H1 (cell line): ENCODE data around the gene ME1.

Experiments used
- CHD2 ChIP-seq: IDR thresholded peaks from 2 replicates; pipeline ENCODE4 v1.6.1; 2012; ENCODE audit warnings: low read length, improper control_type of control experiment
- CREB1 ChIP-seq: IDR thresholded peaks from 2 replicates; pipeline ENCODE4 v1.6.1; 2012; ENCODE audit warnings: inconsistent platforms
- CTCF ChIP-seq, 3 experiments: IDR thresholded peaks; 1 replicate in 2 of 3; 2 replicates in 1 of 3; pipeline versions ENCODE4 v1.5.1 to v1.6.1; 2011; ENCODE audit warnings: low read length in 3 of 3, mild to moderate bottlenecking in 3 of 3, inconsistent platforms in 2 of 3, low read depth in 1 of 3, moderate library complexity in 1 of 3; ENCODE audit not compliant: insufficient read depth in 1 of 3; ENCODE audit errors: control extremely low read depth in 1 of 3
- EGR1 ChIP-seq: IDR thresholded peaks from 2 replicates; pipeline ENCODE4 v1.6.1; 2011; ENCODE audit warnings: low read depth, low read length, borderline replicate concordance
- EP300 ChIP-seq, 2 experiments: IDR thresholded peaks; 1 replicate in 1 of 2; 2 replicates in 1 of 2; pipeline ENCODE4 v1.6.1; 2011 to 2012; ENCODE audit warnings: low read depth in 2 of 2, low read length in 2 of 2, mild to moderate bottlenecking in 2 of 2, borderline replicate concordance in 1 of 2, inconsistent platforms in 1 of 2, moderate library complexity in 1 of 2
- JUN ChIP-seq: IDR thresholded peaks from 2 replicates; pipeline ENCODE4 v1.6.1; 2011; ENCODE audit warnings: low read depth, mild to moderate bottlenecking, improper control_type of control experiment, low read length
- MAFK ChIP-seq: IDR thresholded peaks from 2 replicates; pipeline ENCODE4 v1.6.1; 2012; ENCODE audit warnings: low read depth, mild to moderate bottlenecking, improper control_type of control experiment, low read length
- SIX5 ChIP-seq: IDR thresholded peaks from 2 replicates; pipeline ENCODE4 v1.6.1; 2011; ENCODE audit warnings: mild to moderate bottlenecking, low read depth, low read length
- SP2 ChIP-seq: IDR thresholded peaks from 2 replicates; pipeline ENCODE4 v1.6.1; 2012; ENCODE audit warnings: mild to moderate bottlenecking, low read length, inconsistent platforms
- SUZ12 ChIP-seq: fragments of 200-600 bp; sonication (generic); IDR thresholded peaks from 2 replicates; pipeline ENCODE4 v1.6.1; 2012; ENCODE audit warnings: mild to moderate bottlenecking, inconsistent platforms, low read length, moderate library complexity, mixed read lengths
- TAF1 ChIP-seq: IDR thresholded peaks from 2 replicates; pipeline ENCODE4 v1.6.1; 2011; ENCODE audit warnings: mild to moderate bottlenecking, low read depth, low read length
- TBP ChIP-seq: IDR thresholded peaks from 2 replicates; pipeline ENCODE4 v1.6.1; 2011; ENCODE audit warnings: low read depth, low read length, improper control_type of control experiment
- YY1 ChIP-seq: IDR thresholded peaks from 2 replicates; pipeline ENCODE4 v1.6.1; 2011; ENCODE audit warnings: low read depth, mild to moderate bottlenecking, low read length
- ZNF274 ChIP-seq: IDR thresholded peaks from 2 replicates; pipeline ENCODE4 v1.7.0; 2012; ENCODE audit warnings: low read length, borderline replicate concordance; ENCODE audit errors: extremely low read depth

GRCh38 chr6:83403191-83403590, 27.7 kb downstream of the ME1 start:
- TF ChIP-seq YY1 (no peak), SIX5 (no peak), SP2 (no peak), CHD2 (no peak), EGR1 (no peak), MAFK (no peak), SUZ12 (no peak), ZNF274 (no peak), EP300 (IDR thresholded peaks at IDR 0.05; ENCODE audit: borderline replicate concordance in 1 of 2, low read depth in 2 of 2, low read length in 2 of 2) (no peak), TAF1 (no peak), CREB1 (no peak), CTCF (IDR thresholded peaks at IDR 0.05; ENCODE audit: control extremely low read depth in 1 of 3, insufficient read depth in 1 of 3, low read depth in 1 of 3, low read length in 3 of 3) (no peak), TBP (no peak), JUN (no peak)
